ENCODE results near the gene CRABP1.

DNA sequence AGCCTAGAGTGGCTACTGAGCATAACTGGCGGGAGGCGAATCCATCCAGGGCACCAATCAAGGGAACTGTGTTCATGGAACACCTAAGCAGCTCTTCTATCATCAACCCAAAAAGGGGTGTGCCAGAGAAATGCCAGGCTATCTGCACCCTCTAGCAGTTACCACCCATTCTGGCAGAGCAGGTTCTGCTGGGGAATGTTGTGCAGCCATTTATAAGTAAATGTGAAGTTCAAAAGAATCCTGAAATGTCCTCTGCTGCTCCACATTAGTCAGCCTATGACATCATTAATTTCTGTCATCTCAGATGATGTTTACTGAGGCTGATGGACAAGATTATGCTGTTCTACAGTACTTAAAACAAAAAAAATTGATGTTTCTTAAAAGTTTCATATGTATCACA lies 48.5 kb upstream of the CRABP1 start:
- no peak for TF ChIP-seq POLR2A (IDR thresholded peaks at IDR 0.05)
- TF ChIP-seq, protein P1, sequence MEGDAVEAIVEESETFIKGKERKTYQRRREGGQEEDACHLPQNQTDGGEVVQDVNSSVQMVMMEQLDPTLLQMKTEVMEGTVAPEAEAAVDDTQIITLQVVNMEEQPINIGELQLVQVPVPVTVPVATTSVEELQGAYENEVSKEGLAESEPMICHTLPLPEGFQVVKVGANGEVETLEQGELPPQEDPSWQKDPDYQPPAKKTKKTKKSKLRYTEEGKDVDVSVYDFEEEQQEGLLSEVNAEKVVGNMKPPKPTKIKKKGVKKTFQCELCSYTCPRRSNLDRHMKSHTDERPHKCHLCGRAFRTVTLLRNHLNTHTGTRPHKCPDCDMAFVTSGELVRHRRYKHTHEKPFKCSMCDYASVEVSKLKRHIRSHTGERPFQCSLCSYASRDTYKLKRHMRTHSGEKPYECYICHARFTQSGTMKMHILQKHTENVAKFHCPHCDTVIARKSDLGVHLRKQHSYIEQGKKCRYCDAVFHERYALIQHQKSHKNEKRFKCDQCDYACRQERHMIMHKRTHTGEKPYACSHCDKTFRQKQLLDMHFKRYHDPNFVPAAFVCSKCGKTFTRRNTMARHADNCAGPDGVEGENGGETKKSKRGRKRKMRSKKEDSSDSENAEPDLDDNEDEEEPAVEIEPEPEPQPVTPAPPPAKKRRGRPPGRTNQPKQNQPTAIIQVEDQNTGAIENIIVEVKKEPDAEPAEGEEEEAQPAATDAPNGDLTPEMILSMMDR (IDR thresholded peaks at IDR 0.05): no peak

Data from right lobe of liver (tissue), 4 donors.